Breast epithelium (tissue), 4 donors: ENCODE measurements around the gene TPSB2. TPM values are rescaled to one million over a fixed set of nuclear protein-coding genes. Genes with fewer than 3 reads are reported as not detected.

Source experiments
- DNase-seq, 2 donors: peaks; one replicate each; pipeline ENCODE4 v3.0.0-alpha.2; 2019; ENCODE audit warnings: low spot score in 2 of 2
- H3K27ac ChIP-seq, 2 donors: fragments of 200-600 bp; sonication (generic) in 1 of 2; one replicate each; pipeline ENCODE4 v1.5.1; 2016 to 2019; ENCODE audit warnings: mild to moderate bottlenecking in 1 of 2
- H3K27me3 ChIP-seq, 2 donors: fragments of 200-600 bp; sonication (generic) in 1 of 2; one replicate each; pipeline versions ENCODE4 v1.5.1 to v1.6.0; 2017 to 2019; ENCODE audit warnings: control low read depth in 1 of 2, mild to moderate bottlenecking in 1 of 2
- H3K36me3 ChIP-seq: fragments of 200-600 bp; one replicate; pipeline ENCODE4 v1.5.1; 2019
- H3K4me1 ChIP-seq, 2 donors: fragments of 200-600 bp; sonication (generic); one replicate each; pipeline ENCODE4 v1.5.1; 2016 to 2019; ENCODE audit warnings: control low read depth in 1 of 2
- H3K4me3 ChIP-seq, 3 donors: fragments of 200-600 bp; sonication (generic); 1 replicate in 2 of 3; 2 replicates in 1 of 3; pipeline ENCODE4 v1.5.1; 2016 to 2019; ENCODE audit warnings: mild to moderate bottlenecking in 3 of 3, moderate library complexity in 2 of 3
- H3K9me3 ChIP-seq, 2 donors: fragments of 200-600 bp; sonication (generic) in 1 of 2; one replicate each; pipeline ENCODE4 v1.5.1; 2016 to 2019; ENCODE audit warnings: control low read depth in 1 of 2
- CTCF ChIP-seq, 3 donors: fragments of 450-650 bp; IDR thresholded peaks; one replicate each; pipeline ENCODE4 v1.5.1; 2016 to 2017; ENCODE audit warnings: antibody characterized with exemption in 3 of 3, mild to moderate bottlenecking in 3 of 3, moderate library complexity in 3 of 3
- POLR2A ChIP-seq: fragments of 450-650 bp; IDR thresholded peaks from one replicate; pipeline ENCODE4 v1.6.1; 2016; ENCODE audit warnings: antibody characterized with exemption, mild to moderate bottlenecking, moderate library complexity
- POLR2AphosphoS5 ChIP-seq, 3 donors: sonication (generic); formaldehyde crosslinking; IDR thresholded peaks; one replicate each; pipeline ENCODE4 v1.6.1; 2017; ENCODE audit warnings: antibody characterized with exemption in 3 of 3
- intact Hi-C: fragments of 100-400 bp; cut with DNase I; formaldehyde crosslinking; loops from one replicate; pipeline ENCODE4 v1.15.1; 2023; ENCODE audit warnings: low total_unique reads
- total RNA-seq, 3 donors: library from RNA; depleted of rRNA; stranded (reverse); fragments of >200 nt; gene quantifications; one replicate each; pipeline ENCODE4 v1.1.0, GENCODE V29; 2016

The TPSB2 gene
- total RNA-seq, 3 donors from 2014 or later = 5.6 to 195 (median 22.4) TPM

GRCh38 chr16:1215574-1216295, 14.2 kb downstream of the TPSB2 start:
- DNase-seq = no peak
- intact Hi-C loops = no loop called here
- Histone ChIP-seq H3K4me3 (no peak overlapping the region), H3K27ac (no peak overlapping the region), H3K27me3 (peaks cover 0 to 85% of the 10 kb centered on the region in 2 donors), H3K36me3 (no peaks in the 10 kb centered on the region), H3K9me3 (no peaks in the 10 kb centered on the region), H3K4me1 (no peaks in the 10 kb centered on the region)
- TF ChIP-seq POLR2AphosphoS5 (IDR thresholded peaks at IDR 0.05) (no peak), POLR2A (no peak)

- H3K27ac ChIP-seq = no peak overlapping the region
- H3K9me3 ChIP-seq = no peaks in the 10 kb centered on the region
- peaks cover 0 to 83% of the 10 kb centered on the region in 2 donors for H3K27me3 ChIP-seq
- no peaks in the 10 kb centered on the region for H3K4me1 ChIP-seq
- no peak for DNase-seq
- H3K36me3 ChIP-seq = no peaks in the 10 kb centered on the region
- H3K4me3 ChIP-seq = no peak overlapping the region
- intact Hi-C loops = no loop called here
- no peak for TF ChIP-seq POLR2AphosphoS5 (IDR thresholded peaks at IDR 0.05)
- TF ChIP-seq CTCF (IDR thresholded peaks at IDR 0.05) = no peak
- no peak for TF ChIP-seq POLR2A
These were observed 15.3 kb downstream of the TPSB2 start for GRCh38 chr16:1214719-1215118.

GRCh38 chr16:1213796-1214372, 16.1 kb downstream of the TPSB2 start:
- H3K27me3 ChIP-seq = peaks cover 0 to 83% of the 10 kb centered on the region in 2 donors
- H3K27ac ChIP-seq = no peak overlapping the region
- no peak overlapping the region for H3K4me3 ChIP-seq
- intact Hi-C loops = no loop called here
- TF ChIP-seq CTCF (IDR thresholded peaks at IDR 0.05) (no peak), POLR2A (no peak), POLR2AphosphoS5 (IDR thresholded peaks at IDR 0.05) (no peak)
- H3K4me1 ChIP-seq = no peaks in the 10 kb centered on the region
- DNase-seq = no peak
- no peaks in the 10 kb centered on the region for H3K36me3 ChIP-seq
- no peaks in the 10 kb centered on the region for H3K9me3 ChIP-seq

- no peak for DNase-seq
- TF ChIP-seq POLR2A (no peak), POLR2AphosphoS5 (IDR thresholded peaks at IDR 0.05) (no peak), CTCF (IDR thresholded peaks at IDR 0.05) (no peak)
- Histone ChIP-seq H3K36me3 (no peaks in the 10 kb centered on the region), H3K9me3 (no peaks in the 10 kb centered on the region), H3K4me1 (no peaks in the 10 kb centered on the region), H3K27ac (no peak overlapping the region), H3K27me3 (peaks cover 0 to 83% of the 10 kb centered on the region in 2 donors), H3K4me3 (no peak overlapping the region)
- intact Hi-C loops = no loop called here
These were observed 16.8 kb downstream of the TPSB2 start for GRCh38 chr16:1213231-1213630.

- H3K27me3 ChIP-seq = peaks cover 0 to 80% of the 10 kb centered on the region in 2 donors
- H3K27ac ChIP-seq = no peak overlapping the region
- TF ChIP-seq CTCF (IDR thresholded peaks at IDR 0.05) = no peak
- no peak for TF ChIP-seq POLR2A
- TF ChIP-seq POLR2AphosphoS5 (IDR thresholded peaks at IDR 0.05) = no peak
- no peaks in the 10 kb centered on the region for H3K9me3 ChIP-seq
- DNase-seq = no peak
- no peaks in the 10 kb centered on the region for H3K36me3 ChIP-seq
- H3K4me1 ChIP-seq = no peaks in the 10 kb centered on the region
- intact Hi-C loops = no loop called here
- H3K4me3 ChIP-seq = no peak overlapping the region
These were observed 17.3 kb downstream of the TPSB2 start for GRCh38 chr16:1212616-1213194.
